PFSK-1 (cell line): ENCODE data around the gene ZMYND19.

ENCODE experiments used
- FOXP2 ChIP-seq: optimal IDR thresholded peaks from 2 replicates; pipeline ENCODE3; 2011; ENCODE audit warnings: borderline replicate concordance, control low read depth, inconsistent platforms; ENCODE audit not compliant: insufficient read depth; ENCODE audit errors: extremely low read length, extremely low read depth
- POLR2AphosphoS5 ChIP-seq: IDR thresholded peaks from 2 replicates; pipeline ENCODE4 v1.6.1; 2012; ENCODE audit warnings: low read depth, mild to moderate bottlenecking, control low read depth, low read length, moderate library complexity
- SIN3A ChIP-seq: IDR thresholded peaks from 2 replicates; pipeline ENCODE4 v1.6.1; 2012; ENCODE audit warnings: mild to moderate bottlenecking, low read length, moderate library complexity, borderline replicate concordance; ENCODE audit not compliant: insufficient read depth
- TAF1 ChIP-seq: IDR thresholded peaks from 2 replicates; pipeline ENCODE4 v1.6.1; 2012; ENCODE audit warnings: low read length, control low read depth, borderline replicate concordance; ENCODE audit not compliant: insufficient read depth
- TF ChIP-seq, protein P1 (sequence below), 2 experiments: IDR thresholded peaks; 2 replicates each; pipeline versions ENCODE4 v1.6.1 to v1.8.0; 2011 to 2012; ENCODE audit warnings: low read depth in 2 of 2, low read length in 2 of 2, control low read depth in 1 of 2, inconsistent platforms in 1 of 2, mild to moderate bottlenecking in 1 of 2, moderate library complexity in 1 of 2; ENCODE audit not compliant: insufficient read depth in 1 of 2

- TF ChIP-seq TAF1 = no peak
- TF ChIP-seq POLR2AphosphoS5 = no peak
- TF ChIP-seq SIN3A = no peak
- TF ChIP-seq, protein P1, sequence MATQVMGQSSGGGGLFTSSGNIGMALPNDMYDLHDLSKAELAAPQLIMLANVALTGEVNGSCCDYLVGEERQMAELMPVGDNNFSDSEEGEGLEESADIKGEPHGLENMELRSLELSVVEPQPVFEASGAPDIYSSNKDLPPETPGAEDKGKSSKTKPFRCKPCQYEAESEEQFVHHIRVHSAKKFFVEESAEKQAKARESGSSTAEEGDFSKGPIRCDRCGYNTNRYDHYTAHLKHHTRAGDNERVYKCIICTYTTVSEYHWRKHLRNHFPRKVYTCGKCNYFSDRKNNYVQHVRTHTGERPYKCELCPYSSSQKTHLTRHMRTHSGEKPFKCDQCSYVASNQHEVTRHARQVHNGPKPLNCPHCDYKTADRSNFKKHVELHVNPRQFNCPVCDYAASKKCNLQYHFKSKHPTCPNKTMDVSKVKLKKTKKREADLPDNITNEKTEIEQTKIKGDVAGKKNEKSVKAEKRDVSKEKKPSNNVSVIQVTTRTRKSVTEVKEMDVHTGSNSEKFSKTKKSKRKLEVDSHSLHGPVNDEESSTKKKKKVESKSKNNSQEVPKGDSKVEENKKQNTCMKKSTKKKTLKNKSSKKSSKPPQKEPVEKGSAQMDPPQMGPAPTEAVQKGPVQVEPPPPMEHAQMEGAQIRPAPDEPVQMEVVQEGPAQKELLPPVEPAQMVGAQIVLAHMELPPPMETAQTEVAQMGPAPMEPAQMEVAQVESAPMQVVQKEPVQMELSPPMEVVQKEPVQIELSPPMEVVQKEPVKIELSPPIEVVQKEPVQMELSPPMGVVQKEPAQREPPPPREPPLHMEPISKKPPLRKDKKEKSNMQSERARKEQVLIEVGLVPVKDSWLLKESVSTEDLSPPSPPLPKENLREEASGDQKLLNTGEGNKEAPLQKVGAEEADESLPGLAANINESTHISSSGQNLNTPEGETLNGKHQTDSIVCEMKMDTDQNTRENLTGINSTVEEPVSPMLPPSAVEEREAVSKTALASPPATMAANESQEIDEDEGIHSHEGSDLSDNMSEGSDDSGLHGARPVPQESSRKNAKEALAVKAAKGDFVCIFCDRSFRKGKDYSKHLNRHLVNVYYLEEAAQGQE (IDR thresholded peaks at IDR 0.05; ENCODE audit: insufficient read depth in 1 of 2, low read depth in 2 of 2, low read length in 2 of 2) = no peak
- no peak for TF ChIP-seq FOXP2
Observed at GRCh38 chr9:137575716-137576411, 14.4 kb downstream of the ZMYND19 start.
